HG03196 (cell line): ENCODE results near the gene MUC2.

Experiments
- ATAC-seq: cut with Tn5 transposase; IDR thresholded peaks from one replicate; pipeline ENCODE4 v1.9.1; 2021; ENCODE audit not compliant: unreplicated experiment

The MUC2 gene

GRCh38 chr11:1074244-1075221, at the start of gene MUC2:
Gene MUC2, plus strand, starts transcription at chr11:1074874.
- ATAC-seq = no peak

DNA sequence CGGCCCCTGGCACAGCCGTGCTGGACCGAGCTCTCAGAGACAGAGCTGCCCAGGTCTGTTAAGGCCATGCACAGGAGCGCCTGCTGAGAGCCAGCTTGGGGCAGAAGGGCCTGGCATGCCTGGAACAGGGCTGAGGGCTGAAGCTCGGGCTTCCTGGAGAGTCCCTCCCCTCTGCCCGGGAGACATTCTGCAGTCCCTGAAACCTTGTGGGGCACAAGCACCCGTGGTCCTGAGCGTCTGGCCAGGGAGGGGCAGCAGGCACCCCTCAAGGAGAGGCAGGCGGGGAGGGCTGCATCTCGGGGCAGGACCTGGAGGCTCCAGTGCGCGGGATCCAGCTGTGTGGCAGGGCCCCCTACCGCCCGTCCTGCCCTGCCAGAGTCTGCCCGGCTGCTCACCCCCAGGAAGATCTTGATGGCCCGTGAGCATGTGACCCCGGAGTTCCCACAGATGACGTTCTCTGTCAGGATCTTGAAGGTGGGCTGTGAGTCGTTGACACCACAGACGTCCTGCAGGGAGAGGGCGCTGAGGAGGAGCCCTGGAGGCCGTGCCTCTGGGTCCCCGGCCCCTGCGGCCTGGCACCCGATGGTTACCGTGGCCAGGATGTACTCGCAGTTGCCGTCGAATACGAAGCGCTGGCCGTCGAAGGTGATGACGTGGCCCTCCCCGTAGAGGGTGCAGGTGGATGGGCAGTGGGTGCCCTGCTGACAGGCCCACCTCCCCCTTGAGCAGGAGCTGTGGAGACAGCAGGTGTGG, 49.1 kb upstream of the MUC2 start:
- no peak for ATAC-seq

DNA sequence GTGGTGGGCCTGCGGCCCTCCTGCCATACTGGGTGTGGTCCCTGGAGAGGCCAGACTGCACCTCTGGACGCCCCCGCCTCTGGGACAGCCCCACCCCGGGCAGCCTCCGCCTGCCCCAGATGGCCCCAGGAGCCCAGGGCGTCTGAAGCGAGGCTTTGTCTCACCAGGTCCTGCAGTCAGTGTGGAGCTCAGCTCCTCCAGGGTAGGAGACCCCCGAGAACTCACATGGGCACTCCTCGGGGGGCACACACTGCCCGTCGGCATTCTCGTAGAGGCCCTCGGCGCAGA, 48.6 kb upstream of the MUC2 start:
- ATAC-seq = no peak

DNA sequence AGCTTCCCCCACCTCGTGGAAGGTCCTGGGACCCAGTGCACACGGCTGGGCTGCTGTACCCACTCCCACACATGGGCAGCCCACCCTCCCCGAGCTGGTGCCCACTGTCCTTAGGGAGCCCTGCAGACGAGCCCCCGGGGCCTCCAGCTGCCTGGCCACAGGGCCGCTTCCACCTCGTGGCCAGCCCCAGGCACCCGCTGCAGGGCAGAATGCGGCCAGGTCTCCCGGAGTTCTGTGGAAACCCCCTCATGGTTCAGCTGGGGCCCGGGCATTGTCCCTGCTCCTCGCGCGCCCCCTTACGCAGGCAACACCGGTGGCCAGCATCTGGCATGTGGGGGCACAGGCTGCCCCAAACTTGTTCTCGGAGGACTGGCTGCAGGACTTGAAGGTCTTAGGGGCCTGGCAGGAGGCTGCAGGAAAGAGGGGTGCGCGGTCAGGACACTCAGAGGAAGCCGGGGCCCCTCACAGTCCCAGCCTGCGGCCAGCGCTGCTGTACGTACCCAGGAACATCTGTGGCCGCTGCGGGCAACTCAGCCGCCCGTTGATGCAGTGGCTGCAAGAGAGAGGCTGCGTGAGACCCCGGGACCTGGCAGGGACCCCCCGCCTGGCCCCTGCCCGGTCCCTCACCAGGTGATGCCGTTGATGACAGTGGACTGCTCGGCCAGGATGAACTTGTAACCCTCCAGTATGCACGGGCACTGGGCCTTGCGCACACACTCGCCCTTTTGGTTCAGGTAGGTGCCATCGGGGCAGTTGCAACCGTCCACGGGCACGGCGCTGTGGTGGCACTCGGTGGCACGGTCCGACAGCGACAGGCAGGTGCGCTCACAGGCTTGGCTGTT, 47.8 kb upstream of the MUC2 start:
- ATAC-seq = no peak

- no peak for ATAC-seq
Measured at GRCh38 chr11:1027483-1028290, 47.0 kb upstream of the MUC2 start.

DNA sequence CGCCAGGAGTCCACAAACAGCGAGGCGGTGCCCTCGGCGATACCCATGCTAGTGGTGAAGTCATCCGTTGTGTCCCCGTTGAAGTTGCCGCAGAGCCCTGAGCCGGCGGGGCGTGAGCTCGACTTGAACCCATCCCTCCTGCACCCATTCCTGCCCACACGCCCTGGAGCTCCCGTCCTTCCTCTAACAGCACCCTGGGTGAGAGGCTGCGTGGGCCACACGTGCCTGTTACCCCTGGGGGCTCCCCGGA, 46.5 kb upstream of the MUC2 start:
- ATAC-seq = no peak

DNA sequence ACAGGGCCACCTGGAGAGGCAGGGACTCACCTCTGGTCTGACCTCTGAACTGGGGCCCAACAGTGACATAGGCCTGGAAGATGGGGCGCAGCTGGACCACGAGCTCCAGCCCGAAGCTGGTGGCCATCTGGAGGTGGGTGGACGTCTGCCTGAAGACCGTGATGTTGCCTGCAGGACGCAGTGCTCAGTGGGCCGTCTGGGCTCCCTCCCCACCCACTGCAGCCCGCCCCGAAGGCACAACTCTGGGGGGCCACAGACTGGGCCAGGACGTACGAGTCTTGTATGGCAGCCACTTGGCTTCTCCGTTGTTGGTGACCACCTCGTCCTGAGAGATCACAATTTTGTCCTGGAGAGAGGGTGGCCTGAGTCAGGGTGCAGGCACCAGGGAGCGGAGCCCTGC, 46.1 kb upstream of the MUC2 start:
- no peak for ATAC-seq

GRCh38 chr11:1029051-1029450, 45.6 kb upstream of the MUC2 start:
- ATAC-seq = no peak

- no peak for ATAC-seq
Measured at GRCh38 chr11:1029654-1030053, 45.0 kb upstream of the MUC2 start.

DNA sequence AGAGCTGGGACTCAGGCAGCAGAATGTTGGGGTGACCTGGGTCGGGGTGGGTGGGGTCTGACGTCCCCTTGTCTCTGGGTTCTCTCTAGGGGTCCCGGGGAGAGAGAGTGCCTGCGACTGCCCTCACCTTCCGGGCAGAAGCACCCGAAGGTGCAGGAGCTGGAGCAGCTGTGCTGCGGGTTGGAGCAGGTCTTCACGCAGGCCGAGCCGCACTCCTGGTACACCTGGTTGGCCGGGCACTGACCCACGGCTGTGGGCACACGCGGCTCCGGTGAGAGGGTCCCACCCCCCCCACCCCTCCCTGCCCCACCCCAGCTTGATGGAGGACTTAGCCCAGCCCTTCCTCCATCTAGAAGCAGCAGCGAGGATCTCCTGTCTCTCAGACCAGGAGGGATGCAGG, 44.6 kb upstream of the MUC2 start:
- no peak for ATAC-seq

GRCh38 chr11:1030556-1030955, 44.1 kb upstream of the MUC2 start:
- ATAC-seq = no peak

DNA sequence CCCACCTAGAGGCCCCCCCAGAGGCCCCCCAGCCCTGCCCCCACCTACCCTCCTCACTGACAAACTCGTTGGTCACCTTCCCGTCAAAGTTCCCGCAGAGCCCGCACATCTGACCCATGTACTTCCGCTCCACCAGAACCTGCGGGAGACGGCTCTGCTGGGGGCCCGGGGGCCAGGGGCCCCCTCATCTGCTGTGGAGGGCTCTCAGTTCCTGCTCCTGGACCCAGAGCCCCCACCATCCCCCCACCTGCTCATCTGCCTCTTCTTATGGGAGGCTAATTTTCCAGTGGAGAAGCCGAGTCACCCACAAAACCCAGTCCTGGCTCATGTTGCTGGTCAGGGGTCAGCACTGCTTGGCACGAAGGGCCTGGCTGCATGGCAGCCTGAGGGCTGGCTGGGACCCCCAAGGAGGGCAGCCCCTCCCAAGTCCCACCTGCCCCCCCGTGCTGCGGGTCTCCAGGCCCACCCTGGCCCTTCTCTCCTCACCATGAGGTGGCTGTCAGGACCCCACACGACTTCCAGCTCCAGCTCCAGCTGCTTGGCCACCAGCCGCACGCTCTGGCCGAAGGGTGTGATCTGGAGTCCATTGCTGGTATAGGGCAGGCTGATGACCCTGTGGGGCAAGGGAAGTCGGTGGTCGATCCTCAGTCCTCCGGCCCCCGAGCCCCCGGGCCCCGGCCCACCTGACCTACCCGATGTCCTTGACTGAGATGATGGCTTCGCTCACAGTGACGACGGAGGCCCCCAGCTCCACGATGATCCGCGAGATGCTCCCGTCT, 43.4 kb upstream of the MUC2 start:
- no peak for ATAC-seq

- ATAC-seq = no peak
Measured at GRCh38 chr11:1032310-1032891, 42.3 kb upstream of the MUC2 start.

GRCh38 chr11:1033016-1033798, 41.5 kb upstream of the MUC2 start:
- no peak for ATAC-seq

- ATAC-seq = no peak
Measured at GRCh38 chr11:1034001-1034400, 40.7 kb upstream of the MUC2 start.

- ATAC-seq = no peak
Measured at GRCh38 chr11:1034456-1035295, 40.0 kb upstream of the MUC2 start.

GRCh38 chr11:1035577-1036283, 38.9 kb upstream of the MUC2 start:
- ATAC-seq = no peak
